Medulla oblongata (tissue), 1 donor: ENCODE data around the gene TMEM52.
"Not testable (repeated sequence)": the region's sequence is repeated elsewhere in the genome, so short reads cannot be mapped to it uniquely, and the experiment has no call there.

ENCODE experiments used
- DNase-seq: peaks from one replicate; pipeline ENCODE4 v3.0.0-alpha.2; 2015; ENCODE audit errors: extremely low spot score

Gene TMEM52

GRCh38 chr1:1894354-1895059, 24.6 kb downstream of the TMEM52 start:
- DNase-seq = no peak

- no peak for DNase-seq
Measured at GRCh38 chr1:1893997-1894353, 25.1 kb downstream of the TMEM52 start.

GRCh38 chr1:1893291-1893985, 25.6 kb downstream of the TMEM52 start:
- DNase-seq = no peak

- DNase-seq = no peak
Measured at GRCh38 chr1:1892763-1893120, 26.3 kb downstream of the TMEM52 start.

GRCh38 chr1:1892079-1892762, 26.9 kb downstream of the TMEM52 start:
- DNase-seq = no peak

- DNase-seq = peak; percentile 42
Measured at GRCh38 chr1:1891349-1892078, 27.6 kb downstream of the TMEM52 start.

- peak; percentile 91 for DNase-seq
Measured at GRCh38 chr1:1890506-1891348, 28.4 kb downstream of the TMEM52 start, which contains the start of gene GNB1. GNB1 (minus strand) TSS chr1:1891087; CDS start chr1:1825453, 65,634 bp downstream.

GRCh38 chr1:1889847-1890505, 29.1 kb downstream of the TMEM52 start:
- no peak for DNase-seq

- DNase-seq = no peak
Measured at GRCh38 chr1:1889090-1889750, 29.9 kb downstream of the TMEM52 start.

- not testable (repeated sequence) for DNase-seq
Measured at GRCh38 chr1:1883890-1884289, 35.2 kb downstream of the TMEM52 start.

- DNase-seq = no peak
Measured at GRCh38 chr1:1883092-1883873, 35.8 kb downstream of the TMEM52 start.

GRCh38 chr1:1881727-1882126, 37.4 kb downstream of the TMEM52 start:
- no peak for DNase-seq

GRCh38 chr1:1880617-1881312, 38.3 kb downstream of the TMEM52 start:
- no peak for DNase-seq

- no peak for DNase-seq
Measured at GRCh38 chr1:1879942-1880341, 39.1 kb downstream of the TMEM52 start.

- DNase-seq = no peak
Measured at GRCh38 chr1:1877865-1878436, 41.1 kb downstream of the TMEM52 start.

GRCh38 chr1:1876335-1876930, 42.6 kb downstream of the TMEM52 start:
- no peak for DNase-seq

- no peak for DNase-seq
Measured at GRCh38 chr1:1875932-1876331, 43.1 kb downstream of the TMEM52 start.

GRCh38 chr1:1874901-1875300, 44.2 kb downstream of the TMEM52 start:
- DNase-seq = no peak
